Heart left ventricle (tissue), 16 donors: ENCODE results near the gene SGK1. TPM values are rescaled to one million over a fixed set of nuclear protein-coding genes. Genes with fewer than 3 reads are reported as not detected.
"Not testable (repeated sequence)": the region's sequence is repeated elsewhere in the genome, so short reads cannot be mapped to it uniquely, and the experiment has no call there.

Source experiments
- ATAC-seq, 4 donors: fragments of 200-7000 bp; cut with Tn5 transposase; one replicate each; pipeline ENCODE4 v1.9.1; 2020 to 2022; ENCODE audit warnings: moderate library complexity in 4 of 4, mild to moderate bottlenecking in 3 of 4, moderate number of reproducible peaks in 1 of 4
- DNase-seq, 5 donors: peaks; one replicate each; pipeline ENCODE4 v3.0.0-alpha.2; 2020
- H3K27ac ChIP-seq, 12 donors: fragments of 200-600 bp; sonication (generic) in 4 of 12; one replicate each; pipeline versions ENCODE4 v1.5.0 to v1.8.0; 2016 to 2022; ENCODE audit warnings: mild to moderate bottlenecking in 2 of 12
- H3K27me3 ChIP-seq, 9 donors: fragments of 200-600 bp; sonication (generic) in 2 of 9; one replicate each; pipeline versions ENCODE4 v1.5.1 to v1.8.0; 2016 to 2022; ENCODE audit warnings: mild to moderate bottlenecking in 3 of 9
- H3K36me3 ChIP-seq, 9 donors: fragments of 200-600 bp; sonication (generic) in 2 of 9; one replicate each; pipeline versions ENCODE4 v1.5.0 to v1.8.0; 2018 to 2022; ENCODE audit warnings: mild to moderate bottlenecking in 2 of 9
- H3K4me1 ChIP-seq, 12 donors: fragments of 200-600 bp; sonication (generic) in 4 of 12; one replicate each; pipeline versions ENCODE4 v1.5.0 to v1.8.0; 2016 to 2022; ENCODE audit warnings: mild to moderate bottlenecking in 3 of 12
- H3K4me3 ChIP-seq, 12 donors: fragments of 200-600 bp; sonication (generic) in 4 of 12; one replicate each; pipeline versions ENCODE4 v1.5.0 to v1.8.0; 2017 to 2022; ENCODE audit warnings: mild to moderate bottlenecking in 9 of 12, moderate library complexity in 4 of 12
- H3K9me3 ChIP-seq, 12 donors: fragments of 200-600 bp; sonication (generic) in 4 of 12; one replicate each; pipeline versions ENCODE4 v1.5.0 to v1.8.0; 2016 to 2022; ENCODE audit warnings: mild to moderate bottlenecking in 1 of 12
- CTCF ChIP-seq, 12 donors: fragments of 200-600 bp; sonication (generic) in 4 of 12; IDR thresholded peaks; one replicate each; pipeline versions ENCODE4 v1.5.0 to v1.8.0; 2018 to 2022; ENCODE audit warnings: antibody characterized with exemption in 12 of 12, mild to moderate bottlenecking in 5 of 12
- POLR2A ChIP-seq, 2 donors: fragments of 450-650 bp; IDR thresholded peaks; one replicate each; pipeline ENCODE4 v1.6.1; 2017; ENCODE audit warnings: antibody characterized with exemption in 2 of 2, mild to moderate bottlenecking in 2 of 2, moderate library complexity in 2 of 2
- WGBS, 4 donors: extraction: QIAGEN DNeasy Blood & Tissue Kit in 2 of 4; methylation state at CpG; one replicate each; pipeline versions ENCODE4 v1.1.5 to v1.1.7; 2013 to 2018; 5-methylcytosine and 5-hydroxymethylcytosine counted together
- intact Hi-C, 10 donors: fragments of 100-400 bp; cut with DNase I; formaldehyde crosslinking; loops; one replicate each; pipeline versions ENCODE4 v1.11.1 to v1.14.2; 2022
- polyA plus RNA-seq, 2 donors: library from polyadenylated mRNA; stranded (reverse); fragments of 200-250 nt; gene quantifications; one replicate each; pipeline ENCODE4 v1.2.3, GENCODE V29; 2013
- total RNA-seq, 9 donors: library from RNA; depleted of rRNA in 2 of 9; stranded (reverse); fragments of >200 nt in 2 of 9; fragmentation: NEBNext Ultra II Directional in 3 of 9; extraction: Animal tissue kit (Norgen Biotek cat#: 25700) in 3 of 9; gene quantifications; one replicate each; pipeline versions ENCODE4 v1.1.0 to v1.2.4, GENCODE V29; 2016 to 2023
- donor health status: ischemic (EF 13 %, LVEDD 7.1; RV severe dilation, severe dysfunction).
- donor health status: healthy with polysubstance abuse.
- donor health status: DM: no; HTN: yes; CAD: no.
- donor health status: DM: no; HTN: no; CAD: no.
- donor health status: ischemic (EF 25% LVEDD 6.9; RV normal size, moderate dysfunction).
- donor health status: ischemic (EF 25% LVEDD 5.7; RV mildly dilated, moderate dysfunction).
- donor health status: healthy.
- donor health status: DM: yes; HTN: yes; CAD: no.
- donor health status: ischemic (EF 35%, LVEDD 5.7; RV mildly dilated, moderate dysfunction).
- donor health status: nonischemic (EF 11% LVEDD 7.7; RV severe dilation, severe dysfunction).
- donor health status: DM: yes; HTN: yes; CAD: no.
- donor health status: PGD.
- donor health status: ischemic (EF 29% LVEDD 5.4; RV normal size, mild dysfunction).
- donor health status: nonischemic (EF 23%, LVEDD 6.1; RV moderate dilation, normal function).

The SGK1 gene
- total and polyA plus RNA-seq, 11 donors = 17.7 to 118 (median 56.7) TPM

- H3K4me1 ChIP-seq = peaks cover 0 to 24% (median 3%) of the 10 kb centered on the region in 12 donors
- no peaks in the 10 kb centered on the region for H3K27me3 ChIP-seq
- WGBS, 4 donors = 70 to 82% (median 75%) methylated on average over 7 of the region's 7 CpGs
- DNase-seq (no peak), ATAC-seq (no peak)
- H3K9me3 ChIP-seq = no peaks in the 10 kb centered on the region
- TF ChIP-seq CTCF (IDR thresholded peaks at IDR 0.05) (no peak), POLR2A (IDR thresholded peaks at IDR 0.05) (no peak)
- no peak overlapping the region for H3K27ac ChIP-seq
- H3K4me3 ChIP-seq = no peak overlapping the region
- no peaks in the 10 kb centered on the region for H3K36me3 ChIP-seq
- intact Hi-C loops = no loop called here
Observed at GRCh38 chr6:134183844-134184243, 134.1 kb downstream of the SGK1 start.

- 92 to 98% (median 94%) methylated on average over 6 of the region's 6 CpGs for WGBS, 4 donors
- TF ChIP-seq CTCF (IDR thresholded peaks at IDR 0.05) (no peak), POLR2A (IDR thresholded peaks at IDR 0.05) (no peak)
Observed at GRCh38 chr6:134182528-134182927, 135.4 kb downstream of the SGK1 start.

GRCh38 chr6:134181726-134182125 is 136.2 kb downstream of the SGK1 start:
- H3K4me3 ChIP-seq, ATAC-seq, H3K27ac ChIP-seq, DNase-seq, intact Hi-C loops, H3K9me3 ChIP-seq, H3K27me3 ChIP-seq, H3K36me3 ChIP-seq: not testable (repeated sequence)
- WGBS, 4 donors = 88 to 98% (median 94%) methylated on average over 5 of the region's 5 CpGs
- H3K4me1 ChIP-seq = peaks cover 0 to 33% (median 14%) of the 10 kb centered on the region in 12 donors

More at GRCh38 chr6:134182528-134182927, 135.4 kb downstream of the SGK1 start:
- H3K9me3 ChIP-seq = no peaks in the 10 kb centered on the region
- H3K36me3 ChIP-seq = no peaks in the 10 kb centered on the region
- intact Hi-C loops = no loop called here
- no peak overlapping the region for H3K27ac ChIP-seq
- H3K4me3 ChIP-seq = no peak overlapping the region
- ATAC-seq (no peak), DNase-seq (no peak)
- H3K27me3 ChIP-seq = no peaks in the 10 kb centered on the region
- H3K4me1 ChIP-seq = peaks cover 0 to 33% (median 10%) of the 10 kb centered on the region in 12 donors

- 92 to 96% (median 95%) methylated on average over 8 of the region's 8 CpGs for WGBS, 4 donors
- H3K9me3 ChIP-seq, ATAC-seq, intact Hi-C loops, H3K36me3 ChIP-seq, DNase-seq, H3K4me3 ChIP-seq, H3K27me3 ChIP-seq, H3K27ac ChIP-seq: not testable (repeated sequence)
- peaks cover 0 to 38% (median 18%) of the 10 kb centered on the region in 12 donors for H3K4me1 ChIP-seq
Observed at GRCh38 chr6:134181251-134181650, 136.7 kb downstream of the SGK1 start.

GRCh38 chr6:134180540-134180939 is 137.4 kb downstream of the SGK1 start:
- WGBS, 4 donors = 97 to 98% (median 97%) methylated on average over 4 of the region's 4 CpGs
- H3K4me3 ChIP-seq, H3K27me3 ChIP-seq, intact Hi-C loops, H3K36me3 ChIP-seq, ATAC-seq, H3K9me3 ChIP-seq, H3K27ac ChIP-seq, DNase-seq: not testable (repeated sequence)
- H3K4me1 ChIP-seq = peaks cover 0 to 38% (median 21%) of the 10 kb centered on the region in 12 donors
